ENCODE results near the gene ATG13.

GRCh38 chr11:46657186-46657585 is 39.8 kb downstream of the ATG13 start:
- TF ChIP-seq CTCF (IDR thresholded peaks at IDR 0.05; ENCODE audit: low read length) (no peak), EZH2 (optimal IDR thresholded peaks at IDR 0.05; ENCODE audit: low read depth, low read length) (no peak), EZH2phosphoT487 (IDR thresholded peaks at IDR 0.05; ENCODE audit: low read length) (no peak)

Measured in MM.1S (cell line).